Smooth muscle cell (in vitro differentiated cells): ENCODE measurements around the gene ZBTB9. TPM values are rescaled to one million over a fixed set of nuclear protein-coding genes. Genes with fewer than 3 reads are reported as not detected.
"Not testable (repeated sequence)": the region's sequence is repeated elsewhere in the genome, so short reads cannot be mapped to it uniquely, and the experiment has no call there.

Experiments used
- DNase-seq: peaks from one replicate; lab custom pipeline; 2025; ENCODE audit not compliant: unreplicated experiment; lab: John Stamatoyannopoulos, UW
- H2AFZ ChIP-seq: fragments of 200-600 bp; sonication (generic); 2 replicates; pipeline ENCODE4 v1.6.0; 2016; ENCODE audit warnings: antibody characterized with exemption, low read depth, mild to moderate bottlenecking
- H3F3A ChIP-seq: fragments of 200-600 bp; sonication (generic); 2 replicates; pipeline ENCODE4 v1.6.0; 2017; ENCODE audit warnings: antibody characterized with exemption, low read depth
- H3K27ac ChIP-seq: fragments of 200-600 bp; sonication (generic); 2 replicates; pipeline ENCODE4 v1.5.1; 2016; ENCODE audit warnings: low read depth, mild to moderate bottlenecking
- H3K27me3 ChIP-seq: fragments of 200-600 bp; sonication (generic); 2 replicates; pipeline ENCODE4 v1.6.1; 2016; ENCODE audit warnings: low read depth, mild to moderate bottlenecking
- H3K36me3 ChIP-seq: fragments of 200-600 bp; sonication (generic); 2 replicates; pipeline ENCODE4 v1.5.1; 2016; ENCODE audit warnings: low read depth
- H3K4me1 ChIP-seq: fragments of 200-600 bp; sonication (generic); 2 replicates; pipeline ENCODE4 v1.5.1; 2016; ENCODE audit warnings: low read depth
- H3K4me2 ChIP-seq: fragments of 200-600 bp; sonication (generic); 2 replicates; pipeline ENCODE4 v1.6.0; 2016; ENCODE audit warnings: mild to moderate bottlenecking
- H3K4me3 ChIP-seq: fragments of 200-600 bp; sonication (generic); 2 replicates; pipeline ENCODE4 v1.5.1; 2016; ENCODE audit warnings: mild to moderate bottlenecking
- H3K79me2 ChIP-seq: fragments of 200-600 bp; sonication (generic); 2 replicates; pipeline ENCODE4 v1.6.0; 2016; ENCODE audit warnings: low read depth, mild to moderate bottlenecking
- H3K9ac ChIP-seq: fragments of 200-600 bp; sonication (generic); 2 replicates; pipeline ENCODE4 v1.6.0; 2016; ENCODE audit warnings: low read depth
- H3K9me3 ChIP-seq: fragments of 200-600 bp; sonication (generic); replicated peaks from 2 replicates; pipeline ENCODE4 v1.5.1; 2016; ENCODE audit warnings: low read depth
- H4K20me1 ChIP-seq: fragments of 200-600 bp; sonication (generic); 2 replicates; pipeline ENCODE4 v1.6.0; 2016; ENCODE audit warnings: low read depth
- CTCF ChIP-seq: fragments of 200-600 bp; sonication (generic); IDR thresholded peaks from 2 replicates; pipeline ENCODE4 v1.5.1; 2017; ENCODE audit warnings: borderline replicate concordance, mild to moderate bottlenecking, antibody characterized with exemption; ENCODE audit not compliant: insufficient read depth, poor library complexity, severe bottlenecking
- WGBS: methylation state at CpG from one replicate; pipeline ENCODE4 v1.1.7; 2016; ENCODE audit warnings: low lambda C conversion rate; 5-methylcytosine and 5-hydroxymethylcytosine counted together
- polyA plus RNA-seq: library from polyadenylated mRNA; unstranded; fragments of >200 nt; fragmentation: Nextera tagmentation; extraction: Ambion mirVana; gene quantifications from 2 replicates; pipeline ENCODE4 v1.2.1, GENCODE V29; 2016
- total RNA-seq: library from RNA; depleted of rRNA; stranded (reverse); fragments of >200 nt; gene quantifications from 2 replicates; pipeline ENCODE4 v1.2.3, GENCODE V29; 2014

ZBTB9 gene
- total and polyA plus RNA-seq, 2 experiments from 2014 or later: 6.2 to 11.6 TPM

- H3K36me3 ChIP-seq: no peaks in the 10 kb centered on the region
- H3K4me2 ChIP-seq: no peak overlapping the region
- peaks cover 17% of the 10 kb centered on the region for H3K27me3 ChIP-seq
- TF ChIP-seq CTCF: no peak
- no peak overlapping the region for H3K4me3 ChIP-seq
- H4K20me1 ChIP-seq: no peaks in the 10 kb centered on the region
- H3K79me2 ChIP-seq: no peaks in the 10 kb centered on the region
- whole genome bisulfite sequencing: 93% methylated on average over 1 of the region's 1 CpG
- no peaks in the 10 kb centered on the region for H3K4me1 ChIP-seq
- H3K27ac ChIP-seq: no peak overlapping the region
- no peaks in the 10 kb centered on the region for H3K9me3 ChIP-seq
- H2AFZ ChIP-seq: no peak overlapping the region
- H3F3A ChIP-seq: no peaks in the 10 kb centered on the region
- DNase-seq: no peak
- no peak overlapping the region for H3K9ac ChIP-seq
Observed at GRCh38 chr6:33481192-33481591, 26.8 kb downstream of the ZBTB9 start.

- H3F3A ChIP-seq, H3K27ac ChIP-seq: not testable (repeated sequence)
- 93% methylated on average over 5 of the region's 5 CpGs for WGBS
Observed at GRCh38 chr6:33482620-33483019, 28.2 kb downstream of the ZBTB9 start.

GRCh38 chr6:33483678-33484077 is 29.3 kb downstream of the ZBTB9 start:
- no peak for DNase-seq
- no peaks in the 10 kb centered on the region for H3K79me2 ChIP-seq
- H3K4me3 ChIP-seq: no peak overlapping the region
- no peaks in the 10 kb centered on the region for H3F3A ChIP-seq
- no peak overlapping the region for H2AFZ ChIP-seq
- no peaks in the 10 kb centered on the region for H4K20me1 ChIP-seq
- WGBS: 63% methylated on average over 3 of the region's 3 CpGs
- no peaks in the 10 kb centered on the region for H3K36me3 ChIP-seq
- no peak for TF ChIP-seq CTCF
- no peak overlapping the region for H3K27ac ChIP-seq
- H3K4me2 ChIP-seq: no peak overlapping the region
- peaks cover 9% of the 10 kb centered on the region for H3K27me3 ChIP-seq
- no peak overlapping the region for H3K9ac ChIP-seq
- no peaks in the 10 kb centered on the region for H3K9me3 ChIP-seq
- H3K4me1 ChIP-seq: no peaks in the 10 kb centered on the region

More at GRCh38 chr6:33482620-33483019, 28.2 kb downstream of the ZBTB9 start:
- H4K20me1 ChIP-seq, H3K4me2 ChIP-seq, DNase-seq, H3K36me3 ChIP-seq, H2AFZ ChIP-seq, H3K79me2 ChIP-seq, H3K9ac ChIP-seq, H3K4me3 ChIP-seq, H3K9me3 ChIP-seq, H3K4me1 ChIP-seq: not testable (repeated sequence)
- H3K27me3 ChIP-seq: peaks cover 13% of the 10 kb centered on the region

- H3K36me3 ChIP-seq, H3K4me1 ChIP-seq, H3K27ac ChIP-seq, H3K4me2 ChIP-seq, H3K9ac ChIP-seq, H2AFZ ChIP-seq, H3K79me2 ChIP-seq, H3K27me3 ChIP-seq, H3K4me3 ChIP-seq, H4K20me1 ChIP-seq, H3F3A ChIP-seq, H3K9me3 ChIP-seq, DNase-seq: not testable (repeated sequence)
- WGBS: 69% methylated on average over 3 of the region's 6 CpGs
Observed at GRCh38 chr6:33484673-33485262, 30.4 kb downstream of the ZBTB9 start.

- H3K9me3 ChIP-seq, H3K4me1 ChIP-seq, H3K4me2 ChIP-seq, H3K4me3 ChIP-seq, H3K36me3 ChIP-seq, H3F3A ChIP-seq, DNase-seq, H2AFZ ChIP-seq, H3K27ac ChIP-seq, H3K79me2 ChIP-seq, H4K20me1 ChIP-seq, H3K27me3 ChIP-seq, H3K9ac ChIP-seq: not testable (repeated sequence)
- 86% methylated on average over 15 of the region's 25 CpGs for WGBS
Observed at GRCh38 chr6:33485680-33486079, 31.3 kb downstream of the ZBTB9 start.
